Activated CD8-positive, alpha-beta memory T cell treated with anti-CD3 and anti-CD28 coated beads, Interleukin-2, amount 50 U/mL, for 24 hours (primary cell): ENCODE results near the gene WDR37.

Experiments
- DNase-seq: peaks from one replicate; pipeline ENCODE4 v3.0.0-alpha.2; 2020; ENCODE audit errors: extremely low read depth

WDR37 gene

GRCh38 chr10:1127629-1128028 lies 71.4 kb downstream of the WDR37 start:
- no peak for DNase-seq

GRCh38 chr10:1128115-1128514 lies 71.9 kb downstream of the WDR37 start:
- no peak for DNase-seq

GRCh38 chr10:1128649-1129048 lies 72.5 kb downstream of the WDR37 start:
- DNase-seq, result no peak

- DNase-seq, result no peak
Measured at GRCh38 chr10:1130226-1130625, 74.0 kb downstream of the WDR37 start.

GRCh38 chr10:1130995-1131790 lies 75.0 kb downstream of the WDR37 start:
- DNase-seq, result no peak

GRCh38 chr10:1132584-1132983 lies 76.4 kb downstream of the WDR37 start:
- no peak for DNase-seq

- no peak for DNase-seq
Measured at GRCh38 chr10:1133495-1134045, 77.4 kb downstream of the WDR37 start.

GRCh38 chr10:1134156-1134555 lies 78.0 kb downstream of the WDR37 start:
- DNase-seq, result no peak

- DNase-seq, result no peak
Measured at GRCh38 chr10:1136268-1136667, 80.1 kb downstream of the WDR37 start.

- no peak for DNase-seq
Measured at GRCh38 chr10:1137499-1138163, 81.4 kb downstream of the WDR37 start.

GRCh38 chr10:1138529-1138928 lies 82.3 kb downstream of the WDR37 start:
- DNase-seq, result no peak

GRCh38 chr10:1141261-1141660 lies 85.1 kb downstream of the WDR37 start:
- no peak for DNase-seq

- DNase-seq, result no peak
Measured at GRCh38 chr10:1141701-1142100, 85.5 kb downstream of the WDR37 start.

- DNase-seq, result no peak
Measured at GRCh38 chr10:1142596-1142995, 86.4 kb downstream of the WDR37 start.

GRCh38 chr10:1147810-1148209 lies 91.6 kb downstream of the WDR37 start:
- no peak for DNase-seq

- no peak for DNase-seq
Measured at GRCh38 chr10:1148855-1149605, 92.8 kb downstream of the WDR37 start.

- no peak for DNase-seq
Measured at GRCh38 chr10:1149793-1150637, 93.8 kb downstream of the WDR37 start.

- DNase-seq, result no peak
Measured at GRCh38 chr10:1150638-1150955, 94.4 kb downstream of the WDR37 start.

- no peak for DNase-seq
Measured at GRCh38 chr10:1151076-1152033, 95.2 kb downstream of the WDR37 start.
